GM12874 (cell line): ENCODE measurements around the gene KRT13.

Experiments
- CTCF ChIP-seq: IDR thresholded peaks from 2 replicates; pipeline ENCODE4 v1.5.1; 2011; ENCODE audit warnings: low read depth, mild to moderate bottlenecking, control low read depth, low read length, moderate library complexity; ENCODE audit not compliant: insufficient read depth

The KRT13 gene

DNA sequence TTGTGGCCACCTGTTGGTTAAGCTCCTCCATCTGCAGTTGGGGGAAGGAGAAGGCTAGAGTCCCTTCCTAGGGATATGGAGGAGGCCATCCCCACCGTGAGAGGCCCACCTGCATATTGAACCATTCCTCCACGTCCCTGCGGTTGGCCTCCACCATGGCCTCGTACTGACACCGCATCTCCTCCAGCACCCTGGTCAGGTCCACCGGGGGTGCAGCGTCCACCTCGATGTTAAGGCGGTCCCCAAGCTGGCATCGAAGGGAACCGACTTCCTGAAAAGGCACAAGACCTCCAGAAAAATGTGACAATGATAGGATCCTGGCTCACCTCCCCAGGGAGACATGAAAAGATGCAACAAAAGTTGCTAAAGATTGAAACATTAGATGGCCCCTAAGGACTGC, 41.2 kb downstream of the KRT13 start:
- TF ChIP-seq CTCF, result no peak

DNA sequence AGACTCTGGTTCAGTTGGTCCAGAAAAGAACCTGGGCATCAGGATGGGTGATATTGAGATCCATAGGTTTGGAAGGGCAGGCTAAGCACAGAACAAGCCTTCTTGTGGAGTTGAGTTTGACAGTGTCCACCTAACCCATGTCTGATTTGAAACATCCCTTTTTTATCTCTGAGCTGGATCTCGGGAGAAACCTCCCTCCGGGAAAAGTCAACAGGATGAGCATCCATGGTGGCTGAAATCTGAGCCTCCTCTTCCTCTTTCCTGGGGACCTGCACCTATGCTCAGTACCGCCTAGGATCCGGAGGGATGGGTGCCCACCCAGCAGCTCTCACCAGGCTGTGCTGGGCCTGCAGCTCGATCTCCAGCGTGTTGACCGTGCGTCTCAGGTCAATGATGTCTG, 41.7 kb downstream of the KRT13 start:
- no peak for TF ChIP-seq CTCF

GRCh38 chr17:41462705-41463104, 42.7 kb downstream of the KRT13 start:
- TF ChIP-seq CTCF, result no peak

- TF ChIP-seq CTCF, result no peak
Measured at GRCh38 chr17:41457676-41458075, 47.7 kb downstream of the KRT13 start.

GRCh38 chr17:41456204-41456603, 49.2 kb downstream of the KRT13 start:
- TF ChIP-seq CTCF, result no peak

- TF ChIP-seq CTCF, result no peak
Measured at GRCh38 chr17:41455236-41455635, 50.2 kb downstream of the KRT13 start.

DNA sequence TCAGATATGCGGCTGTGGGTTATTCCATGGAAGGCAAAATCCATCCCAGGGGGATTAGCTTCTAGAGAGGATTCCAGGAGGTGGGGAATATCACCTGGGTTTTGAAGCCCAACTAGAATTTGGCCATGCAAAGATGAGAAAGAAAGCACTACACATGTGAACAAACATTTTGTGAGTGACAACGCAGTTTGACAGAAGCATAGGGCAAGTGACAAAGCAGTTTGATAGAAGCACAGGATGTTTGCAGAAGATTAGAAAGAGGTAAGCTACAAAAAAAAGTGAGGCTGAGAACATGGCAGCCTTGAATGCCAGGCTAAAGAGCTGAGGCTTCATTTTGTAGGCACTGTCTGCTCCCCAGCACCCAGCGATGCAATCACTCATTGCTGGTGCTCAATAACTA, 52.3 kb downstream of the KRT13 start:
- TF ChIP-seq CTCF, result no peak

- no peak for TF ChIP-seq CTCF
Measured at GRCh38 chr17:41452281-41452680, 53.1 kb downstream of the KRT13 start.
